Spleen (tissue), 11 donors: Measurements from ENCODE around the gene ZNF443. TPM values are rescaled to one million over a fixed set of nuclear protein-coding genes. Genes with fewer than 3 reads are reported as not detected.
A peak's percentile ranks its signal among the peaks of the same experiment; 100 is the strongest.
"Not testable (repeated sequence)": the region's sequence is repeated elsewhere in the genome, so short reads cannot be mapped to it uniquely, and the experiment has no call there.

Experiments
- DNase-seq: peaks from one replicate; pipeline ENCODE4 v3.0.0-alpha.2; 2020
- H3K27ac ChIP-seq, 8 donors: fragments of 200-600 bp; sonication (generic) in 7 of 8; 1 replicate in 4 of 8; 2 replicates in 4 of 8; pipeline versions ENCODE4 v1.5.0 to v1.8.0; 2016 to 2021; ENCODE audit warnings: inconsistent platforms in 4 of 8, mild to moderate bottlenecking in 4 of 8, moderate library complexity in 1 of 8
- H3K27me3 ChIP-seq, 7 donors: fragments of 200-600 bp; sonication (generic) in 6 of 7; replicated peaks in 1 of 7; 1 replicate in 4 of 7; 2 replicates in 3 of 7; pipeline versions ENCODE4 v1.5.0 to v1.8.0; 2016 to 2021; ENCODE audit warnings: inconsistent platforms in 3 of 7, mild to moderate bottlenecking in 1 of 7
- H3K36me3 ChIP-seq, 6 donors: fragments of 200-600 bp; sonication (generic) in 5 of 6; 1 replicate in 4 of 6; 2 replicates in 2 of 6; pipeline versions ENCODE4 v1.5.0 to v1.8.0; 2016 to 2021; ENCODE audit warnings: inconsistent platforms in 2 of 6
- H3K4me1 ChIP-seq, 6 donors: fragments of 200-600 bp; sonication (generic) in 5 of 6; 1 replicate in 3 of 6; 2 replicates in 3 of 6; pipeline versions ENCODE4 v1.5.0 to v1.8.0; 2016 to 2021; ENCODE audit warnings: inconsistent platforms in 3 of 6
- H3K4me3 ChIP-seq, 8 donors: fragments of 200-600 bp; sonication (generic) in 7 of 8; 1 replicate in 4 of 8; 2 replicates in 4 of 8; pipeline versions ENCODE4 v1.5.0 to v1.8.0; 2016 to 2021; ENCODE audit warnings: inconsistent platforms in 4 of 8, mild to moderate bottlenecking in 4 of 8, moderate library complexity in 2 of 8
- H3K9me3 ChIP-seq, 8 donors: fragments of 200-600 bp; sonication (generic) in 7 of 8; 1 replicate in 4 of 8; 2 replicates in 4 of 8; pipeline versions ENCODE4 v1.5.0 to v1.8.0; 2016 to 2021; ENCODE audit warnings: inconsistent platforms in 4 of 8
- CTCF ChIP-seq, 11 experiments: fragments of 200-600 bp in 7 of 11; fragments of 450-650 bp in 4 of 11; sonication (generic) in 4 of 11; IDR thresholded peaks in 8 of 11; conservative IDR thresholded peaks in 3 of 11; 1 replicate in 7 of 11; 2 replicates in 4 of 11; pipeline versions ENCODE4 v1.4.0 to v1.8.0; 2016 to 2021; ENCODE audit warnings: antibody characterized with exemption in 11 of 11, inconsistent platforms in 4 of 11, mild to moderate bottlenecking in 1 of 11
- POLR2A ChIP-seq, 3 donors: fragments of 450-650 bp; IDR thresholded peaks; one replicate each; pipeline ENCODE4 v1.5.1; 2017; ENCODE audit warnings: antibody characterized with exemption in 3 of 3, mild to moderate bottlenecking in 1 of 3
- POLR2AphosphoS5 ChIP-seq, 3 donors: sonication (generic); formaldehyde crosslinking; IDR thresholded peaks; one replicate each; pipeline ENCODE4 v1.5.1; 2017; ENCODE audit warnings: antibody characterized with exemption in 3 of 3
- WGBS, 5 donors: extraction: QIAGEN DNeasy Blood & Tissue Kit in 3 of 5; methylation state at CpG; one replicate each; pipeline versions ENCODE4 v1.1.5 to v1.1.7; 2013 to 2018; 5-methylcytosine and 5-hydroxymethylcytosine counted together
- intact Hi-C: fragments of 100-400 bp; cut with DNase I; formaldehyde crosslinking; loops from one replicate; pipeline ENCODE4 v1.15.0; 2023; ENCODE audit warnings: low total_unique reads
- polyA plus RNA-seq, 3 donors: library from polyadenylated mRNA; stranded (reverse); fragments of 200-250 nt; gene quantifications; one replicate each; pipeline ENCODE4 v1.2.1, GENCODE V29; 2013
- total RNA-seq, 7 donors: library from RNA; depleted of rRNA in 3 of 7; stranded (reverse); fragments of >200 nt in 3 of 7; fragmentation: NEBNext Ultra II Directional in 4 of 7; extraction: Animal tissue kit (Norgen Biotek cat#: 25700) in 4 of 7; gene quantifications; one replicate each; pipeline versions ENCODE4 v1.1.0 to v1.2.1, GENCODE V29; 2016 to 2021
- donor health status: healthy with polysubstance abuse.
- donor health status: DM: no; HTN: no; CAD: no; lungs with moderate emphysema.
- donor health status: DM: no; HTN: no; CAD: no.
- donor health status: Bipolar disorder and iron deficiency.
- donor health status: healthy.
- donor health status: DM: no; HTN: no; CAD: no.
- donor health status: DM: yes; HTN: yes; CAD: no.

The ZNF443 gene
- total and polyA plus RNA-seq, 10 donors = 1.4 to 9.7 (median 4.1) TPM

- no peaks in the 10 kb centered on the region for H3K27me3 ChIP-seq
- intact Hi-C loops = no loop called here
- H3K27ac ChIP-seq = peak overlapping the region in 4 of 8 donors; percentile 44 to 73 (median 65)
- peaks cover 3 to 91% (median 34%) of the 10 kb centered on the region in 8 donors for H3K9me3 ChIP-seq
- H3K4me1 ChIP-seq = no peaks in the 10 kb centered on the region
- DNase-seq = no peak
- TF ChIP-seq CTCF (IDR thresholded peaks at IDR 0.05 in 8 of 11, conservative IDR thresholded peaks at IDR 0.05 in 3 of 11) (no peak), POLR2A (IDR thresholded peaks at IDR 0.05) (no peak), POLR2AphosphoS5 (IDR thresholded peaks at IDR 0.05) (no peak)
- H3K36me3 ChIP-seq = peaks cover under 1 to 24% (median 7%) of the 10 kb centered on the region in 6 donors
- no peak overlapping the region for H3K4me3 ChIP-seq
- WGBS, 5 donors = 85 to 93% (median 89%) methylated on average over 4 of the region's 4 CpGs
These were observed 14.9 kb downstream of the ZNF443 start for GRCh38 chr19:12425888-12426274.

- DNase-seq = no peak
- no peak for TF ChIP-seq POLR2A (IDR thresholded peaks at IDR 0.05)
- no peak for TF ChIP-seq POLR2AphosphoS5 (IDR thresholded peaks at IDR 0.05)
- no peak for TF ChIP-seq CTCF (IDR thresholded peaks at IDR 0.05 in 8 of 11, conservative IDR thresholded peaks at IDR 0.05 in 3 of 11)
- WGBS, 5 donors = 67 to 90% (median 81%) methylated on average over 2 of the region's 2 CpGs
- no peaks in the 10 kb centered on the region for H3K27me3 ChIP-seq
- intact Hi-C loops = no loop called here
- no peaks in the 10 kb centered on the region for H3K4me1 ChIP-seq
- no peak overlapping the region for H3K4me3 ChIP-seq
- H3K9me3 ChIP-seq = peaks cover 0 to 89% (median 29%) of the 10 kb centered on the region in 8 donors
- peak overlapping the region in 4 of 8 donors; percentile 44 to 73 (median 65) for H3K27ac ChIP-seq
- H3K36me3 ChIP-seq = peaks cover 0 to 18% (median 2%) of the 10 kb centered on the region in 6 donors
These were observed 15.5 kb downstream of the ZNF443 start for GRCh38 chr19:12425236-12425887.

GRCh38 chr19:12417273-12417672, 23.5 kb downstream of the ZNF443 start:
- H3K9me3 ChIP-seq = peaks cover 0 to 57% (median 26%) of the 10 kb centered on the region in 8 donors
- DNase-seq, H3K27ac ChIP-seq, H3K4me3 ChIP-seq, intact Hi-C loops, H3K27me3 ChIP-seq, H3K4me1 ChIP-seq: not testable (repeated sequence)
- WGBS, 5 donors = 91 to 99% (median 93%) methylated on average over 5 of the region's 5 CpGs
- H3K36me3 ChIP-seq = peaks cover 0 to 12% (median 0%) of the 10 kb centered on the region in 6 donors

DNA sequence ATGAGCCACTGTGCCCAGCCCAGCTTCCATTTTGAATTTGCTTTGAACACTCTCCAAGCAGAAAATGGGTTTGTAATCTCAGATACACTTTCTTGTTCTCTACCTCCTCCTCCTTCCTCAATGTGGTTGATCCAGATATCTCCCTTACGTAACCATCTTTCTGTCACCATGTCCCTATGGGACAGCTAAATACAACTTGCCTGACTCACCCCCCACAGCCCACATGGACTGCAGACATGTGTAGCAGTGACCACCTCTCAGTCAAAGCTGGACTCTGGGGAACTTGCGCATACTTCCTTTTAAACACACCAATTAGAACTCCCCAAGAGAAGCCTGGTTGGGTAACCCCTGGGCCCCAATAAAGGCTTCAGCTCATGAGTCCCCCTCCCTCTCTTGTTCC, 28.9 kb downstream of the ZNF443 start:
- no peak for TF ChIP-seq CTCF (IDR thresholded peaks at IDR 0.05 in 8 of 11, conservative IDR thresholded peaks at IDR 0.05 in 3 of 11)
- no peak for TF ChIP-seq POLR2A (IDR thresholded peaks at IDR 0.05)
- no peak for TF ChIP-seq POLR2AphosphoS5 (IDR thresholded peaks at IDR 0.05)
- no peak for DNase-seq
- H3K27me3 ChIP-seq = no peaks in the 10 kb centered on the region
- WGBS, 5 donors = 97 to 100% (median 98%) methylated on average over 2 of the region's 2 CpGs
- intact Hi-C loops = no loop called here
- H3K36me3 ChIP-seq = no peaks in the 10 kb centered on the region
- H3K9me3 ChIP-seq = peaks cover 0 to 42% (median 16%) of the 10 kb centered on the region in 8 donors
- H3K4me3 ChIP-seq = no peak overlapping the region
- no peaks in the 10 kb centered on the region for H3K4me1 ChIP-seq
- H3K27ac ChIP-seq = no peak overlapping the region
